Brain microvascular endothelial cell (primary cell): ENCODE measurements around the gene C11orf16.
"Not testable (repeated sequence)": the region's sequence is repeated elsewhere in the genome, so short reads cannot be mapped to it uniquely, and the experiment has no call there.

Source experiments
- DNase-seq: peaks from one replicate; pipeline ENCODE4 v3.0.0-alpha.2; 2020
- H3K27ac ChIP-seq: fragments of 250-450 bp; sonication (Bioruptor Pico); 2 replicates; pipeline ENCODE4 v1.5.1; 2020; ENCODE audit warnings: mild to moderate bottlenecking, moderate library complexity
- H3K27me3 ChIP-seq: fragments of 250-450 bp; sonication (Bioruptor Pico); replicated peaks from 2 replicates; pipeline ENCODE4 v1.5.1; 2020; ENCODE audit warnings: mild to moderate bottlenecking
- H3K36me3 ChIP-seq: fragments of 250-450 bp; sonication (Bioruptor Pico); replicated peaks from 2 replicates; pipeline ENCODE4 v1.5.1; 2020; ENCODE audit warnings: mild to moderate bottlenecking
- H3K4me3 ChIP-seq: 2 replicates; pipeline ENCODE4 v1.5.1; 2011; ENCODE audit warnings: low read depth, mild to moderate bottlenecking, control low read depth, low read length, moderate library complexity
- CTCF ChIP-seq: IDR thresholded peaks from 2 replicates; pipeline ENCODE4 v1.5.1; 2011; ENCODE audit warnings: low read depth, mild to moderate bottlenecking, moderate library complexity, low read length, control low read depth, inconsistent platforms; ENCODE audit errors: missing control alignments
- in situ Hi-C: cut with HindIII; loops from 2 replicates; pipeline ENCODE4 v1.10.0; 2017; ENCODE audit warnings: low sequenced_read_pairs, low pct_ligation_motif_present

Gene C11orf16

GRCh38 chr11:8941341-8942103 is 8.8 kb upstream of the C11orf16 start:
- TF ChIP-seq CTCF = no peak
- no peaks in the 10 kb centered on the region for H3K36me3 ChIP-seq

DNA sequence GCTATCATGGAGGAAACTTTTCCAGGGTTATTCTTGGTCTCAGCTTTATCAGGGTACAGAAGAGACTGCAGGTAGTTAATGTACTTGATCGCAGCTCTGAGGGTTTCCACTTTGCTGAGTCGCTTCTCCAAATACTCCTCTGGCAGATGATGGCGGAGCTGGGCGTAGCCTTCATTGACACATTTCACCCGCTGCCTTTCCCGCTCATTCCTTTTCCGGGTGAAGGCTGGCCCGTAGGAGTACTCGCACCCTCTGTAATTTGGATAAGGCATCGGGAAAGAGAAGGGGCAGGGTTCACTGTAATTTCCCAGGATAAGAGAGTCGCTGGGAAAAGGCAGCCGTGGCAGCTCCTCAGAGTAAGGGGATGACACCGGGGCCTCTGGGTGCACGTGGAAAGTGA is 4.9 kb upstream of the C11orf16 start:
- no peak overlapping the region for H3K4me3 ChIP-seq

More at GRCh38 chr11:8941341-8942103, 8.8 kb upstream of the C11orf16 start:
- in situ Hi-C loops = no loop called here
- H3K27me3 ChIP-seq = no peaks in the 10 kb centered on the region
- no peak for DNase-seq
- H3K4me3 ChIP-seq = no peak overlapping the region
- H3K27ac ChIP-seq = no peak overlapping the region

GRCh38 chr11:8937159-8937558 is 4.4 kb upstream of the C11orf16 start:
- in situ Hi-C loops = no loop called here
- no peak for TF ChIP-seq CTCF
- no peak for DNase-seq
- H3K36me3 ChIP-seq = no peaks in the 10 kb centered on the region
- no peaks in the 10 kb centered on the region for H3K27me3 ChIP-seq
- no peak overlapping the region for H3K27ac ChIP-seq
- H3K4me3 ChIP-seq = no peak overlapping the region

More for the DNA sequence above, 4.9 kb upstream of the C11orf16 start:
- no peak for TF ChIP-seq CTCF
- in situ Hi-C loops = no loop called here
- Histone ChIP-seq H3K36me3 (no peaks in the 10 kb centered on the region), H3K27me3 (no peaks in the 10 kb centered on the region), H3K27ac (no peak overlapping the region)
- DNase-seq = no peak

DNA sequence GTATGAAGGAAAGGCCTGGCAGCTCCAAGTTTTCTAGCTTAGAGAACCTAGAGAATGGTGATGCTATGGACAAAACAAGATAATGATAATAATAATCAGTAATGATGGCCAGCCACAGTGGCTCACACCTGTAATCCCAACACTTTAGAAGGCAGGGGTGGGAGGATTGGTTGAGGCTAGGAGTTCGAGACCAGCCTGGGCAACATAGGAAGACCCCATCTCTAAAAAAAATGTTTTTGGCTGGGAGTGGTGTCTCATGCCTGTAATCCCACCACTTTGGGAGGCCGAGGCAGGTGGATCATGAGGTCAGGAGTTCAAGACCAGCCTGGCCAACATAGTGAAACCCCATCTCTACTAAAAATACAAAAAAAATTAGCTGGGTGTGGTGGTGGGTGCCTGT is 3.0 kb upstream of the C11orf16 start:
- in situ Hi-C loops, H3K27me3 ChIP-seq, H3K4me3 ChIP-seq, DNase-seq, H3K36me3 ChIP-seq, H3K27ac ChIP-seq: not testable (repeated sequence)

- no peak for TF ChIP-seq CTCF
- in situ Hi-C loops = no loop called here
- peak; percentile 88 for DNase-seq
- no peaks in the 10 kb centered on the region for H3K36me3 ChIP-seq
- H3K27me3 ChIP-seq = no peaks in the 10 kb centered on the region
- no peak overlapping the region for H3K4me3 ChIP-seq
- peak overlapping the region; percentile 45 for H3K27ac ChIP-seq
Observed at GRCh38 chr11:8934742-8935488, 2.2 kb upstream of the C11orf16 start.

DNA sequence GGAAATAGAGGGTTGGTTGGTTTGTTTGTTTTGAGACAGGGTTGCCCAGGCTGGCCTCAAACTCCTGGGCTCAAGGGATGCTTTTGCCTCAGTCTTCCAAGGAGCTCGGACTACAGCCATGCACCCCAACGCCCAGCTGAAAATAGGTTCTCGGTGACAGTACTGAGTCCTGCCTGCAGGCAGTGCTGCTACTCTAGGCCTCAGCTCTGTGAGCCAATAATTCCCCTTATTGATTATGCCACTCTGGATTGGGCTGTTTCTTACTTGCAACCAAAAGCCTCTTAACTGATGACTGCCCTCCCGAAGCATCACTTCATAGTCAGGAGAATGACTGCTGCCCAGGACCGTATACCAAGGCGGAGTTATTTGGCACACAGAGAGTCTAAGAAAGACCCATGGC is 1.2 kb upstream of the C11orf16 start:
- peak; percentile 33 for TF ChIP-seq CTCF
- Histone ChIP-seq H3K4me3 (no peak overlapping the region), H3K27ac (no peak overlapping the region), H3K36me3 (no peaks in the 10 kb centered on the region), H3K27me3 (no peaks in the 10 kb centered on the region)
- no peak for DNase-seq
- in situ Hi-C loops = no loop called here
